HEK293 (cell line): Measurements from ENCODE around the gene KIFC1.

Experiments
- CTCF ChIA-PET: fragments of 350-600 bp; formaldehyde crosslinking; extraction: SDS; loops from one replicate; lab custom pipeline; 2021; ENCODE audit warnings: antibody characterized with exemption; lab: Yijun Ruan, JAX
- POLR2A ChIA-PET: fragments of 300-600 bp; formaldehyde crosslinking; extraction: SDS; loops from one replicate; lab custom pipeline; 2020; ENCODE audit warnings: antibody characterized with exemption, inconsistent platforms; lab: Yijun Ruan, JAX
- H3K27ac ChIP-seq: fragments of 200-500 bp; sonication (Bioruptor generic); 2 replicates; pipeline ENCODE4 v1.5.1; 2014; ENCODE audit warnings: low read depth, low read length, control low read depth, inconsistent platforms; ENCODE audit errors: extremely low read depth
- H3K36me3 ChIP-seq, 2 experiments: fragments of 200-500 bp in 1 of 2; sonication (Bioruptor generic) in 1 of 2; 1 replicate in 1 of 2; 2 replicates in 1 of 2; pipeline ENCODE4 v1.5.1; 2014 to 2017; ENCODE audit warnings: inconsistent platforms in 2 of 2, low read length in 2 of 2; ENCODE audit not compliant: control insufficient read depth in 2 of 2, insufficient read depth in 1 of 2
- H3K4me1 ChIP-seq: fragments of 200-500 bp; sonication (Bioruptor generic); 2 replicates; pipeline ENCODE4 v1.5.1; 2014; ENCODE audit warnings: mild to moderate bottlenecking, low read length, inconsistent platforms; ENCODE audit not compliant: control insufficient read depth, insufficient read depth
- H3K4me3 ChIP-seq: 2 replicates; pipeline ENCODE4 v1.5.1; 2011; ENCODE audit warnings: low read depth, mild to moderate bottlenecking, control low read depth, low read length, moderate library complexity
- H3K9me3 ChIP-seq: fragments of 200-500 bp; sonication (Bioruptor generic); 2 replicates; pipeline ENCODE4 v1.5.1; 2014; ENCODE audit warnings: low read depth, low read length, inconsistent platforms; ENCODE audit not compliant: control insufficient read depth, insufficient read depth
- FEZF1 ChIP-seq: fragments of 450-650 bp; formaldehyde crosslinking; IDR thresholded peaks from 2 replicates; pipeline ENCODE4 v1.5.1; 2016; ENCODE audit warnings: missing biosample characterization, missing genetic modification characterization
- TSHZ1 ChIP-seq: fragments of 450-650 bp; formaldehyde crosslinking; IDR thresholded peaks from 2 replicates; pipeline ENCODE4 v1.5.1; 2016; ENCODE audit warnings: missing biosample characterization, missing genetic modification characterization, borderline replicate concordance
- ZBTB26 ChIP-seq: fragments of 450-650 bp; formaldehyde crosslinking; optimal IDR thresholded peaks from 2 replicates; pipeline ENCODE3; 2016; ENCODE audit warnings: missing biosample characterization, mild to moderate bottlenecking, missing genetic modification characterization
- ZBTB7A ChIP-seq: fragments of 450-650 bp; formaldehyde crosslinking; IDR thresholded peaks from 2 replicates; pipeline ENCODE4 v1.5.1; 2016; ENCODE audit warnings: low read depth, missing biosample characterization, missing genetic modification characterization
- ZNF112 ChIP-seq: fragments of 450-650 bp; formaldehyde crosslinking; IDR thresholded peaks from 2 replicates; pipeline ENCODE4 v1.5.0; 2017; ENCODE audit warnings: missing biosample characterization, missing genetic modification characterization
- ZNF121 ChIP-seq: fragments of 450-650 bp; formaldehyde crosslinking; IDR thresholded peaks from 2 replicates; pipeline ENCODE4 v1.5.1; 2016; ENCODE audit warnings: missing biosample characterization, missing genetic modification characterization
- ZNF132 ChIP-seq: fragments of 450-650 bp; formaldehyde crosslinking; IDR thresholded peaks from 2 replicates; pipeline ENCODE4 v1.5.1; 2017; ENCODE audit warnings: missing biosample characterization, missing genetic modification characterization, borderline replicate concordance
- ZNF140 ChIP-seq: fragments of 450-650 bp; formaldehyde crosslinking; IDR thresholded peaks from 2 replicates; pipeline ENCODE4 v1.5.1; 2016; ENCODE audit warnings: missing biosample characterization, missing genetic modification characterization
- ZNF221 ChIP-seq: fragments of 450-650 bp; formaldehyde crosslinking; IDR thresholded peaks from 2 replicates; pipeline ENCODE4 v1.5.1; 2017; ENCODE audit warnings: missing biosample characterization, missing genetic modification characterization, borderline replicate concordance
- ZNF248 ChIP-seq: fragments of 450-650 bp; formaldehyde crosslinking; IDR thresholded peaks from 2 replicates; pipeline ENCODE4 v1.5.1; 2017; ENCODE audit warnings: missing biosample characterization, missing genetic modification characterization
- ZNF302 ChIP-seq: fragments of 450-650 bp; formaldehyde crosslinking; IDR thresholded peaks from 2 replicates; pipeline ENCODE4 v1.5.1; 2016; ENCODE audit warnings: missing biosample characterization, missing genetic modification characterization, low read depth
- ZNF513 ChIP-seq: fragments of 450-650 bp; IDR thresholded peaks from 2 replicates; pipeline ENCODE4 v1.5.1; 2018; ENCODE audit warnings: missing biosample characterization, missing genetic modification characterization
- ZNF558 ChIP-seq: fragments of 450-650 bp; formaldehyde crosslinking; IDR thresholded peaks from 2 replicates; pipeline ENCODE4 v1.5.1; 2016; ENCODE audit warnings: missing biosample characterization, missing genetic modification characterization
- ZNF776 ChIP-seq: fragments of 450-650 bp; formaldehyde crosslinking; IDR thresholded peaks from 2 replicates; pipeline ENCODE4 v1.5.0; 2017; ENCODE audit warnings: missing biosample characterization, missing genetic modification characterization, borderline replicate concordance
- ZNF837 ChIP-seq: fragments of 450-650 bp; formaldehyde crosslinking; IDR thresholded peaks from 2 replicates; pipeline ENCODE4 v1.5.1; 2016; ENCODE audit warnings: missing biosample characterization, missing genetic modification characterization
- ZSCAN18 ChIP-seq: fragments of 450-650 bp; formaldehyde crosslinking; IDR thresholded peaks from 2 replicates; pipeline ENCODE4 v1.5.1; 2016; ENCODE audit warnings: missing biosample characterization, missing genetic modification characterization
- TF ChIP-seq, protein P1 (sequence below): fragments of 450-650 bp; formaldehyde crosslinking; IDR thresholded peaks from 2 replicates; pipeline ENCODE4 v1.5.1; 2017; ENCODE audit warnings: missing biosample characterization, missing genetic modification characterization
- TF ChIP-seq, protein P2 (sequence below): fragments of 450-650 bp; formaldehyde crosslinking; IDR thresholded peaks from 2 replicates; pipeline ENCODE4 v1.5.1; 2016; ENCODE audit warnings: missing biosample characterization, missing genetic modification characterization
- TF ChIP-seq, protein P3 (sequence below): fragments of 450-650 bp; formaldehyde crosslinking; IDR thresholded peaks from 2 replicates; pipeline ENCODE4 v1.5.1; 2017; ENCODE audit warnings: missing biosample characterization, missing genetic modification characterization
- TF ChIP-seq, protein P4 (sequence below): fragments of 450-650 bp; formaldehyde crosslinking; IDR thresholded peaks from 2 replicates; pipeline ENCODE4 v1.5.1; 2016; ENCODE audit warnings: missing biosample characterization, missing genetic modification characterization

The KIFC1 gene

GRCh38 chr6:33427585-33428223 is 36.1 kb downstream of the KIFC1 start (continued):
- TF ChIP-seq, protein P1, sequence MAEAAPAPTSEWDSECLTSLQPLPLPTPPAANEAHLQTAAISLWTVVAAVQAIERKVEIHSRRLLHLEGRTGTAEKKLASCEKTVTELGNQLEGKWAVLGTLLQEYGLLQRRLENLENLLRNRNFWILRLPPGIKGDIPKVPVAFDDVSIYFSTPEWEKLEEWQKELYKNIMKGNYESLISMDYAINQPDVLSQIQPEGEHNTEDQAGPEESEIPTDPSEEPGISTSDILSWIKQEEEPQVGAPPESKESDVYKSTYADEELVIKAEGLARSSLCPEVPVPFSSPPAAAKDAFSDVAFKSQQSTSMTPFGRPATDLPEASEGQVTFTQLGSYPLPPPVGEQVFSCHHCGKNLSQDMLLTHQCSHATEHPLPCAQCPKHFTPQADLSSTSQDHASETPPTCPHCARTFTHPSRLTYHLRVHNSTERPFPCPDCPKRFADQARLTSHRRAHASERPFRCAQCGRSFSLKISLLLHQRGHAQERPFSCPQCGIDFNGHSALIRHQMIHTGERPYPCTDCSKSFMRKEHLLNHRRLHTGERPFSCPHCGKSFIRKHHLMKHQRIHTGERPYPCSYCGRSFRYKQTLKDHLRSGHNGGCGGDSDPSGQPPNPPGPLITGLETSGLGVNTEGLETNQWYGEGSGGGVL (tag by site-specific recombination): peak; percentile 49; the same call in 1 of the 2 replicates
- TF ChIP-seq ZNF776 (tag by site-specific recombination) (no peak), ZNF513 (tag by site-specific recombination) (no peak)
- TF ChIP-seq, protein P2, sequence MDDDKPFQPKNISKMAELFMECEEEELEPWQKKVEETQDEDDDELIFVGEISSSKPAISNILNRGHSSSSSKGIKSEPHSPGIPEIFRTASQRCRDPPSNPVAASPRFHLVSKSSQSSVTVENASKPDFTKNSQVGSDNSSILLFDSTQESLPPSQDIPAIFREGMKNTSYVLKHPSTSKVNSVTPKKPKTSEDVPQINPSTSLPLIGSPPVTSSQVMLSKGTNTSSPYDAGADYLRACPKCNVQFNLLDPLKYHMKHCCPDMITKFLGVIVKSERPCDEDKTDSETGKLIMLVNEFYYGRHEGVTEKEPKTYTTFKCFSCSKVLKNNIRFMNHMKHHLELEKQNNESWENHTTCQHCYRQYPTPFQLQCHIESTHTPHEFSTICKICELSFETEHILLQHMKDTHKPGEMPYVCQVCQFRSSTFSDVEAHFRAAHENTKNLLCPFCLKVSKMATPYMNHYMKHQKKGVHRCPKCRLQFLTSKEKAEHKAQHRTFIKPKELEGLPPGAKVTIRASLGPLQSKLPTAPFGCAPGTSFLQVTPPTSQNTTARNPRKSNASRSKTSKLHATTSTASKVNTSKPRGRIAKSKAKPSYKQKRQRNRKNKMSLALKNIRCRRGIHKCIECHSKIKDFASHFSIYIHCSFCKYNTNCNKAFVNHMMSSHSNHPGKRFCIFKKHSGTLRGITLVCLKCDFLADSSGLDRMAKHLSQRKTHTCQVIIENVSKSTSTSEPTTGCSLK: no peak

DNA sequence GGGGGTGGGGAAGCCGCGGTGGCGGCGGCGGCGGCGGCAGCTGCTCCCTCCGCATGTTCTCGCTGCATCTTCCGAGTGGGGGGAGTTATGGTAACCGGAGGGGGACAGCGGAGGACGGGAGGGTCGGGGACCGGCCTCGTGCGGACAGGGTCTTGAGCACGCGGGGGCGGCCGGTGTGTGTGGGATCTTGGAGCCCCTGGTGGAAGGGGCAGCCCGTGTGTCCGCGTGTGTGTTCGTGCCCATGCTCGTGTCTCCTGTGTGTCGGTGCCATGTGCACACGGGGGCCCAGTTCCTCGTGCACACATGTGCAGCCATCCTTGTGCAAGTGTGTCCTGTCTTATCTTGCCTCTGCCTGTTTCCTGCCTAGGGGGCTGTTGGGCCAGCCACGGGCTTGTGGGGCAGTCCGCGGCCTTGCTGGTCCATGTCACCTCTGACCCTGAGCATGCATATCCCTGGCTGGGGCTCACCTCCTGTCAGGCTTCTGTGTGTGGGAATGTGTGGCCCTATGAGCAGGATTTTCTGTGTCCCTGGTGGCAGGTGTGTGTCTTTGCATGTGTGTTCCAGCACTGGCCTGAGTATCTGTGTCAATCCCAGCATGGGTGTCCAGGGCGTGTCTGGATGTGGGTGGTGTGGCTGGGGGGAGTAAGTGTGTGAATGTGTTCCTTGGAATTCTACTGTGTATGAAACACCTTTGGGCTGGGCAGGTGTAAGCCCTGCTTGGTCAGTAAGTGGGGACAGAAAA is 36.8 kb downstream of the KIFC1 start:
- POLR2A ChIA-PET: interaction anchor here (0.7 to 1.4 kb wide), 3 partner anchors 18 to 151 kb away, joined by 3 to 8 read pairs (median 4); partner anchors contain the start of genes B3GALT4, PHF1 and ZBTB9
- H3K4me1 ChIP-seq: peaks cover 14% of the 10 kb centered on the region
- H3K9me3 ChIP-seq: no peaks in the 10 kb centered on the region
- no peaks in the 10 kb centered on the region for H3K36me3 ChIP-seq
- H3K4me3 ChIP-seq: peak overlapping the region; percentile 49
- CTCF ChIA-PET: interaction anchor here (0.6 to 1.3 kb wide), 4 partner anchors 10 to 152 kb away, joined by 3 to 4 read pairs (median 3); partner anchors contain the start of gene BAK1
- H3K27ac ChIP-seq: peak overlapping the region; percentile 19; the same call in 1 of the 2 replicates
- no peak for TF ChIP-seq ZNF140
- no peak for TF ChIP-seq ZNF221
- TF ChIP-seq ZNF558 (tag by site-specific recombination): no peak
- TF ChIP-seq ZNF132 (tag by site-specific recombination): no peak
- TF ChIP-seq ZBTB7A (tag by site-specific recombination): 0 out of 2 replicates have a peak, but pooled peaks have one; percentile 49
- no peak for TF ChIP-seq ZNF112
- TF ChIP-seq ZNF302 (tag by site-specific recombination): no peak
- no peak for TF ChIP-seq ZNF837 (tag by site-specific recombination)
- no peak for TF ChIP-seq ZNF248 (tag by site-specific recombination)
- TF ChIP-seq, protein P3, sequence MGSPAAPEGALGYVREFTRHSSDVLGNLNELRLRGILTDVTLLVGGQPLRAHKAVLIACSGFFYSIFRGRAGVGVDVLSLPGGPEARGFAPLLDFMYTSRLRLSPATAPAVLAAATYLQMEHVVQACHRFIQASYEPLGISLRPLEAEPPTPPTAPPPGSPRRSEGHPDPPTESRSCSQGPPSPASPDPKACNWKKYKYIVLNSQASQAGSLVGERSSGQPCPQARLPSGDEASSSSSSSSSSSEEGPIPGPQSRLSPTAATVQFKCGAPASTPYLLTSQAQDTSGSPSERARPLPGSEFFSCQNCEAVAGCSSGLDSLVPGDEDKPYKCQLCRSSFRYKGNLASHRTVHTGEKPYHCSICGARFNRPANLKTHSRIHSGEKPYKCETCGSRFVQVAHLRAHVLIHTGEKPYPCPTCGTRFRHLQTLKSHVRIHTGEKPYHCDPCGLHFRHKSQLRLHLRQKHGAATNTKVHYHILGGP (tag by site-specific recombination): no peak
- no peak for TF ChIP-seq ZSCAN18
- TF ChIP-seq TSHZ1 (tag by site-specific recombination): no peak
- no peak for TF ChIP-seq FEZF1 (tag by site-specific recombination)
- TF ChIP-seq, protein P4, sequence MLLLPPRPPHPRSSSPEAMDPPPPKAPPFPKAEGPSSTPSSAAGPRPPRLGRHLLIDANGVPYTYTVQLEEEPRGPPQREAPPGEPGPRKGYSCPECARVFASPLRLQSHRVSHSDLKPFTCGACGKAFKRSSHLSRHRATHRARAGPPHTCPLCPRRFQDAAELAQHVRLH (tag by site-specific recombination): 0 out of 2 replicates have a peak, but pooled peaks have one; percentile 12
- TF ChIP-seq ZNF121 (tag by site-specific recombination): no peak
- peak; percentile 67 for TF ChIP-seq ZBTB26
